ENCODE results near the gene CDV3.

Gene CDV3

DNA sequence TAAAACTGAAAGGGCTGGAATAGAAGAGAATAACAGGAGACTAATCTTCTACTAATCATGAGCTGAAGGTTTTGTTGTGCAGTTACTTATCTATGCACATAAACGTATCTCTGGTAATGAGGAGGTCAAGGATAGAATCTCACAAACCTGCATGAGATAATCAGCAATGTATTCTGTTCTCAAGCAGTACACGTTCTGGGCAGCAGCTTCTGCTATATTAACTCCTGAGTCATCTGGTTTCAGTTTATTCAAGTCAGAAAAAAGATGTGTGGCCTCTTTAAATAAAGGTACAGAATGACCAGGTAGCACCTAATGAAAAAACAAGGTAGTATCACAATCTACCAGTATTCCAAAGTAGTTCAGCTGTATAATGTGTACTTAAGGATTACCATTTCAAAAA is 34.9 kb downstream of the CDV3 start:
- no peak for DNase-seq

DNA sequence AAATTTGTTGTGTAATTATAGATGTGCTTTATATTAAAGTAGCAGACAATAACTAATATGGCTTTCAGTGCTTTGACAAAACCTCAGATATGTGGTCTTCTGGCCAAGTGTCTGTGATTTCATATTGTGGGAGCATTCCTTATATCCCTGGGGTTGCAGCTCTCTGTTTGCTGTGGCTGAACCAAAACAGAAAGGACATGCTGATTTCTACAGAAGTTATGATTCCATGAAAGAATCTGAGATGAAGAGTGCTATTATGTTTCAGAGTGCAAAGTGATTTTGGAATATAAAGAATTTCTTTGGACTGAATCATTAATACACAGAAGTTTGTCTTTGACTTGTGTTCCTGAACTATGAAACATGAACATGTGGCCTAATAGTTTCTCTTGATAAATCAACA is 36.5 kb downstream of the CDV3 start:
- DNase-seq: no peak

DNA sequence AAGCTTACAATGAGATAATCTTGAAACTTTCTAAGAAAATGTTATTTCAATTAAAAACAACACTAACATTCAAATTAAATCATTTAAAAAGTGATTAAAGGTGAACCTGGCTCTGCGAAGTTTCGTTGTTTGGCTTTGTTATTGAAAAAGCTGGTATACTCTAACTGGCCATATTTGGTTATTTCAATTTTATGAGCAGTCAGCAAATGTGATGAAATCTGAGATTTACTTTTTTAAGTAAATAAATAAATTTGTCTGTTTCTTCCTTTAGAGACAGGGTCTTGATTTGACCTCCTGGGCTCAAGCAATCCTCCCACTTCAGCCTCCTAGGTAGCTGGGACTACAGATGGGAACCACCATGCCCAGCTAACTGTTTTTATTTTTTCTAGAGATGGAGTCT is 38.0 kb downstream of the CDV3 start:
- no peak for DNase-seq

DNA sequence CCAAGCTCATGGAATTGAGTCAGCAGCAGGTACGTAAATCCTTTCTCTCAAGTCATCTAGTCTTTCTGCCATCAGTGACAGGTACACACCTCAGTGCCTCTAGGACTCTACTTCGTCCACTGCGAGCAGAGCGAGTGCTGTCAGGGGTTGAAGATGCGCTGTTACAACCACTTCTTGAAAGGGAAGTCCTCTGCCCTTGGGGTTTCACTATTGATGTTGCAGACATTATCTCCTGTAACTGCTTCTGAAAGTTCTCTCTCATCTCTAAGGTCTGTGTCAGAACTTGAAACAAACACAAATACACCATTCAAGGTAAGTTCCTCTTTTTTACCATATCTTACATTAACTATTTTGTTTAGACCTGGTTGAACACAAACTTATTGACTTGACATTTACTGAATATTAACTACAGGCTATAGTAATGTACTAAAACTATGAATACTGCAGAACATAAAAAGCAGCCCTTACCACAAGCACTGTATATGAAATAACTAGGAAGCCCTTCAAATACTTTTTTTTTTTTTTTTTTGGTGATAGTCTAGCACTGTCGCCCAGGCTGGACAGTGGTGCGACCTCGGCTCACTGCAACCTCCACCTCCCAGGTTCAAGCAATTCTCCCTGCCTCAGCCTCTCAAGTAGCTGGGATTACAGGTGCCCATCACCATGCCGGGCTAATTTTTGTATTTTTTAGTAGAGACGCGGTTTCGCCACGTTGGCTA is 46.7 kb downstream of the CDV3 start:
- DNase-seq: no peak

DNA sequence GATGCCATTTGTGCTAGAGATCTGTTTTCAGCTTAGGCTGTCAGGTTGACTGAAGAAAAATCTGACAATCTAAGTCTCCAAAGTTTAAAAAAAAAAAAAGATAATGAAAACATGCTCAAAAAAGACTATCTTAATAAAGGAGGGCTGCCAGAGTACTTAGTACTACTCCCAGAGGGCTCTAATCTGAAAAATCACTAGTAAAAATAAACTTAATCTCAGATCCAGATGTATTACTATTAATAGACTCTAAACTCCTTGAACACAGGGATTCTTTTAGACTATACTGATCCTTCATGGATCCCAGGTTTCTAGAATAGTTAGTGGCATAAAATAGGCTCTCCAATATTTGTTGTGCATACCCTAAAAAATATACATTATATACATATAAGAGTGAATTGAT is 54.3 kb downstream of the CDV3 start:
- no peak for DNase-seq

DNA sequence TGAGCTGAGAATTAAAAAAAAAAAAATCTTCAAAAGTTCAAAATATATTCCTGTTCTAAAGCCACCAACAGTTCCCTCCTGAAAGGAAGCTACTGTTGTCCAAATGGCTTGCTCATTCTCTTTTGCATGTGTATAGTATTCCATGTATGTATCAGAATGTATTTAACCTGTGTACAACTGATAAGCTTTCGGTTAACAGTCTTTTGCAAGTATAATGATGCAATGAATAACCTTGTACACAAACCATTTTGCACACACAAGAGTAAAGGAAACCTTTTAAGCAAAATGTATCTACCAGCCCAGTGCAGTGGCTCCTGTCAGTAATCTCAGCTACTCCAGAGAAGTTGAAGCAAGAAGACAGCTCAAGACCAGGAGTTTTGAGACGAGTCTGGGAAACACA is 55.7 kb downstream of the CDV3 start:
- no peak for DNase-seq

- DNase-seq: no peak
Observed at GRCh38 chr3:133633439-133633838, 60.0 kb downstream of the CDV3 start.

Data from NCI-H69 (cell line).